Measurements from ENCODE around the gene ENKD1.

ENKD1 gene

GRCh38 chr16:67632415-67633172, 34.0 kb downstream of the ENKD1 start:
- Histone ChIP-seq H3K9ac (ENCODE audit: low read length) (no peak overlapping the region), H3K4me1 (ENCODE audit: control insufficient read depth, insufficient read depth, low read length) (no peaks in the 10 kb centered on the region), H3K4me3 (ENCODE audit: low read length) (no peak overlapping the region), H3K27me3 (ENCODE audit: control insufficient read depth, insufficient read depth, low read length) (no peaks in the 10 kb centered on the region), H3K27ac (ENCODE audit: low read depth, low read length) (no peak overlapping the region), H3K36me3 (ENCODE audit: control insufficient read depth, insufficient read depth, low read length) (peaks cover 36% of the 10 kb centered on the region)

- Histone ChIP-seq H3K36me3 (ENCODE audit: control insufficient read depth, insufficient read depth, low read length) (peaks cover 35% of the 10 kb centered on the region), H3K4me3 (ENCODE audit: low read length) (no peak overlapping the region), H3K9ac (ENCODE audit: low read length) (no peak overlapping the region), H3K27ac (ENCODE audit: low read depth, low read length) (no peak overlapping the region), H3K27me3 (ENCODE audit: control insufficient read depth, insufficient read depth, low read length) (no peaks in the 10 kb centered on the region), H3K4me1 (ENCODE audit: control insufficient read depth, insufficient read depth, low read length) (no peaks in the 10 kb centered on the region)
These were observed 38.3 kb downstream of the ENKD1 start for GRCh38 chr16:67628216-67628615.

GRCh38 chr16:67613808-67614207, 52.7 kb downstream of the ENKD1 start:
- H3K27me3 ChIP-seq (ENCODE audit: control insufficient read depth, insufficient read depth, low read length) = no peaks in the 10 kb centered on the region
- H3K27ac ChIP-seq (ENCODE audit: low read depth, low read length) = no peak overlapping the region
- no peaks in the 10 kb centered on the region for H3K4me1 ChIP-seq (ENCODE audit: control insufficient read depth, insufficient read depth, low read length)
- no peak overlapping the region for H3K9ac ChIP-seq (ENCODE audit: low read length)
- no peak overlapping the region for H3K4me3 ChIP-seq (ENCODE audit: low read length)
- H3K36me3 ChIP-seq (ENCODE audit: control insufficient read depth, insufficient read depth, low read length) = peaks cover 13% of the 10 kb centered on the region

Data from rectal smooth muscle tissue (tissue), 1 donor.